ENCODE data around the gene PNPLA5.

DNA sequence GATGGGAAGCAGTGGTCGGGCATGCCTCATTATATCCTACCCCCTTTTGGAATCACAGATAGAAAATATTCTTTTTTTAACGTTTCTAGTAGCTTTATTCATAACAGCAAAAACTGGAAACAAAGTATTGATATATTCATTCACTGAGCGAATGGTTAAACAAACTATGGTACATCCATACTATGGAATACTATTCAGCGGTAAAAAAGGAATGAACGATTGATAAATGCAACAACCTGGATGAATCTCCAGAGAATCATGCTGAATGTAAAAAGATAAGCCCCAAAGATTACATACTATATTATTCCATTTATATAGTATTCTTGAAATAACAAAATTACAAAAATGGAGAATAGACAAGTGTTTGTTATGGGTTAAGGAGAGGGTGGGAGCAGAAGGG is 22.0 kb downstream of the PNPLA5 start:
- TF ChIP-seq, protein P1, sequence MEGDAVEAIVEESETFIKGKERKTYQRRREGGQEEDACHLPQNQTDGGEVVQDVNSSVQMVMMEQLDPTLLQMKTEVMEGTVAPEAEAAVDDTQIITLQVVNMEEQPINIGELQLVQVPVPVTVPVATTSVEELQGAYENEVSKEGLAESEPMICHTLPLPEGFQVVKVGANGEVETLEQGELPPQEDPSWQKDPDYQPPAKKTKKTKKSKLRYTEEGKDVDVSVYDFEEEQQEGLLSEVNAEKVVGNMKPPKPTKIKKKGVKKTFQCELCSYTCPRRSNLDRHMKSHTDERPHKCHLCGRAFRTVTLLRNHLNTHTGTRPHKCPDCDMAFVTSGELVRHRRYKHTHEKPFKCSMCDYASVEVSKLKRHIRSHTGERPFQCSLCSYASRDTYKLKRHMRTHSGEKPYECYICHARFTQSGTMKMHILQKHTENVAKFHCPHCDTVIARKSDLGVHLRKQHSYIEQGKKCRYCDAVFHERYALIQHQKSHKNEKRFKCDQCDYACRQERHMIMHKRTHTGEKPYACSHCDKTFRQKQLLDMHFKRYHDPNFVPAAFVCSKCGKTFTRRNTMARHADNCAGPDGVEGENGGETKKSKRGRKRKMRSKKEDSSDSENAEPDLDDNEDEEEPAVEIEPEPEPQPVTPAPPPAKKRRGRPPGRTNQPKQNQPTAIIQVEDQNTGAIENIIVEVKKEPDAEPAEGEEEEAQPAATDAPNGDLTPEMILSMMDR (conservative IDR thresholded peaks at IDR 0.05; ENCODE audit: low read depth, low read length) = no peak
- TF ChIP-seq EZH2 (IDR thresholded peaks at IDR 0.05; ENCODE audit: low read length, unreplicated experiment) = no peak
